GM21619 (cell line): ENCODE results near the gene GYPB.
"Not testable (repeated sequence)": the region's sequence is repeated elsewhere in the genome, so short reads cannot be mapped to it uniquely, and the experiment has no call there.

ENCODE experiments used
- ATAC-seq: cut with Tn5 transposase; IDR thresholded peaks from one replicate; pipeline ENCODE4 v1.9.1; 2021; ENCODE audit not compliant: unreplicated experiment

GYPB gene

GRCh38 chr4:144019277-144019676 is at the start of gene GYPB:
GYPB (minus strand) TSS chr4:144019380; CDS start chr4:144019287, 93 bp downstream.
- not testable (repeated sequence) for ATAC-seq

DNA sequence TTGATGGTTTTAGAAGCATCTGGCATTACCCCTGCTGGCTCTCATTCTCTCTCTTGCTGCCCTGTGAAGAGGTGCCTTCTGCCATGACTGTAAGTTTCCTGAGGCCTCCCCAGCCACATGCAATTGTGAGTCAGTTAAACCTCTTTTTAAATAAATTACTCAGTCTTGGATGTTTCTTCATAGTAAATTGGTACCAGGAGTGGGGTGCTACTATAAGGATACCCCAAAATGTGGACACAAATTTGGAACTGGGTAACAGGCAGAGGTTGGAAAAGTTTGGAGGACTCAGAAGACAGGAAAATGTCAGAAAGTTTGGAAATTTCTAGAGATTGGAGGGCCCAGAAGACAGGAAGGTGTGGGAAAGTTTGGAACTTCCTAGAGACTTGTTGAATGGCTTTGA is 42.4 kb upstream of the GYPB start:
- ATAC-seq: not testable (repeated sequence)

GRCh38 chr4:144060234-144060859 is 41.2 kb upstream of the GYPB start:
- not testable (repeated sequence) for ATAC-seq

DNA sequence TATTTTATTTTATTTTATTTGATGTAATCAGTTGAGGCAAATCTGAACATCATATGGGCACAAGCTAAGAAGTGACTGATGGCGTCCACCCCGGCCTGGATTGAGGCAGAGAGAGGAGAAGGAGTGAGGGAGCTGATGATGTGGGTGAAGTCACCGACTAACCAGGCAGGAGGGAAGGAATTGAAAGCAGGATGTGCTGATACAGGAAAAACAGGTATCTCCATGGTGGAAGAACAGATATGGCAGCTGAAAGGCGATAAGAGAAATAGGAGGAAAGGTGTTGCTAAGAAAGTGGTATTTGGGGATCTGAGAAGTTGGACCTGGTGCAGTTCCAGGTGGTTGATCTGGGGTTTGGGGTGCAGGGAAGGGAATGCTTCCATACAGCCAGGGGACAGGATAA is 37.6 kb upstream of the GYPB start:
- ATAC-seq: no peak

DNA sequence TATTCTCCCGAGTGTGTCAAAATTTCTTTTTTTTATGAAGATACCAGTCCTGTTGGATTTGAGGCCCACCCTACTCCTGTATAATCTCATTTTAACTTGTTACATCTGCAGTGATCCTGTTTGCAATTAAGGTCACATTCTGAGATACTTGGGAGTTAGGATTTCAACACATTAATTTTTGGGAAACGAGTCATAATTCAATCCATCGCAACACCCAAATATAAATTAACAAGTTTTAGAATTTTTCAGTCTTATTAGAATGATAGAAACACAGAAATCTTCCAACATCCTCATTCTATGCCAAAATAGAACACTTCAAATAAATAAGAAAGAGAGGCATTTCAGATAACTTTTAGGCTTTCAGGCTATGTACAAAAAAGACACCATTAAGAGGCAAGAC is 36.2 kb upstream of the GYPB start:
- ATAC-seq: not testable (repeated sequence)

- not testable (repeated sequence) for ATAC-seq
Observed at GRCh38 chr4:144051494-144051893, 32.3 kb upstream of the GYPB start.

DNA sequence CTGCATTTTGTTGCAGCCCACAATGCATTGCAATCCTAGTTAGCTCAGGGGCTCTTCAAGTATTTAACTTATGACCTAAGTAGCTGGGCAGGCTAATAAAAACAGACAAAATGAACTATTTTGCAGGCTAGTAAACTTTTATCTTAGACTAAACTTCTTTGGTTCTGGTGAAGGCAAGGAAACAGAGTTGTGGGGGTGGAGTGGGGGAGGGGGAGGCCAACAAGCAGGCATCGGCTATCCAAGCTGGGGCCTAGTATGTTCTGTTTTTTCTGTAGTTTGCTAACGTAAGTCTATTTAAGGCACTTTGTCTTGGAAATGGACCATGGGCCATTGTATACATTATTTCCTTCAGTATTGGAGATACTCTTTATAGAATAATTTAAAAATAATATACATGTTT is 31.5 kb upstream of the GYPB start:
- not testable (repeated sequence) for ATAC-seq

GRCh38 chr4:144049495-144050424 is 30.6 kb upstream of the GYPB start:
- ATAC-seq: not testable (repeated sequence)

GRCh38 chr4:144044936-144045335 is 25.8 kb upstream of the GYPB start:
- ATAC-seq: not testable (repeated sequence)

DNA sequence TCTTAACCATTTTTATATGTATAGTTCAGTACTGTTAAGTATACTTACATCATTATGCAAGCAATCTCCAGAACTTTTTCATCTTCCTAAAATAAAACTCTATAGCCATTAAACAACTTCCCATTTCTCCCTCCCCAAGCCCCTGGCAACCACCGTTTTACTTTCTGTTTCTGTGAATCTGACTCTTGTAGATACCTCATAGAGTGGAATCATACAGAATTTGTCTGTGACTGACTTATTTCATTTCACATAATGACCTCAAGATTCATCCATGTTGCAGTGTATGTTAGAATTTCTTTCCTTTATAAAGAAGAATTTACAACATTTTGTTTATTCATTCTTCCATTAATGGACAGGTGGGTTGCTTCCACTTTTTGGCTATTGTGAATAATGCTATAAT is 13.4 kb upstream of the GYPB start:
- not testable (repeated sequence) for ATAC-seq

DNA sequence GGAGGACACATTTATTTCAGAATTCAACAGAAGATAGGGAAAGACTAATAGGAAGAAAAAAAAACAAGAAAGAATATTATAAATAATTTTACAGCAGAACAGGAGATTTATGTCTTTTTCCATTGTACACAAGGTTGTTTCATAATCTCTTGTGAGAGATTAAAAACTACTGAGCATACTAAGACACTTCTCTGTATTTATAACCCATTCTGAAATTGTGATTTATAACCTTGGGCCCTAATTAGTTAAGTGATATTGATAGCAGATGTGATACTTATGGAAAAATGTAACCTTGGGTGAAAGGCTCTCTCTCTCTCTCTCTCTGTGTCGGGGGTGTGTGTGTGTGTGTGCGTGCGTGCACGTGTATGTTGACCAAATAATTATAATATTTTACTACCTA is 12.7 kb upstream of the GYPB start:
- not testable (repeated sequence) for ATAC-seq

DNA sequence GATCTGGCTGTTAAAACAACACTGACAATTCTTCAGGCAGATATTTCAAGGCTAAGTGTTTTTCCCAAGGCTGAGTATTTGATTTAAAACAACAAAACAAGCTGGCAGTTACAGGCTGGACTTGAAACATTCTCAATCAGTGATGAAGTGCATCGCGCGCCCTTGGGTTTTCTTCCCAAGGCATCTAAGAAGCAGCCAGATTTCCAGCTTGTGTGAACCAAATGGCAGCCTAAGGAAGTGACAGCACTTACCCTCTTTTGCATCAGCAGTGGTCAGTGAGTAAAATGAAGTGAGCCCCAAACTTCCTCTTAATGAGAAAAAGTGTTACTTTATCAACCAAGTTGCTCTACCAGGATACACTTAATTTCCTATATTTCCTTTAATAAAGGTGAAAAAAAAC is 12.2 kb upstream of the GYPB start:
- ATAC-seq: not testable (repeated sequence)

DNA sequence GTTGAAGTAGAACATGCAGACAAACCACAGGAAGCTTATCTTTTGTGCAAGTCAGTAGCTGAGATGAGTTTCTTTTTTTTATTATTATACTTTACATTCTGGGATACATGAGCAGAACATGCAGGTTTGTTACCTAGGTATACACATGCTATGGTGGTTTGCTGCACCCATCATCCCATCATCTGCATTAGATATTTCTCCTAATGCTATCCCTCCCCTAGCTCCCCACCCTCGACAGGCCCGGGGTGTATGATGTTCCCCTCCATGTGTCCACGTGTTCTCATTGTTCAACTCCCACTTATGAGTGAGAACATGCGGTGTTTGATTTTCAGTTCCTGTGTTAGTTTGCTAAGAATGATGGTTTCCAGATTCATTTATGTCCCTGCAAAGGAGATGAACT is 11.5 kb upstream of the GYPB start:
- not testable (repeated sequence) for ATAC-seq

GRCh38 chr4:144026682-144027081 is 7.5 kb upstream of the GYPB start:
- ATAC-seq: not testable (repeated sequence)

- not testable (repeated sequence) for ATAC-seq
Observed at GRCh38 chr4:144024399-144025053, 5.3 kb upstream of the GYPB start.

GRCh38 chr4:144022772-144023400 is 3.7 kb upstream of the GYPB start:
- ATAC-seq: not testable (repeated sequence)

DNA sequence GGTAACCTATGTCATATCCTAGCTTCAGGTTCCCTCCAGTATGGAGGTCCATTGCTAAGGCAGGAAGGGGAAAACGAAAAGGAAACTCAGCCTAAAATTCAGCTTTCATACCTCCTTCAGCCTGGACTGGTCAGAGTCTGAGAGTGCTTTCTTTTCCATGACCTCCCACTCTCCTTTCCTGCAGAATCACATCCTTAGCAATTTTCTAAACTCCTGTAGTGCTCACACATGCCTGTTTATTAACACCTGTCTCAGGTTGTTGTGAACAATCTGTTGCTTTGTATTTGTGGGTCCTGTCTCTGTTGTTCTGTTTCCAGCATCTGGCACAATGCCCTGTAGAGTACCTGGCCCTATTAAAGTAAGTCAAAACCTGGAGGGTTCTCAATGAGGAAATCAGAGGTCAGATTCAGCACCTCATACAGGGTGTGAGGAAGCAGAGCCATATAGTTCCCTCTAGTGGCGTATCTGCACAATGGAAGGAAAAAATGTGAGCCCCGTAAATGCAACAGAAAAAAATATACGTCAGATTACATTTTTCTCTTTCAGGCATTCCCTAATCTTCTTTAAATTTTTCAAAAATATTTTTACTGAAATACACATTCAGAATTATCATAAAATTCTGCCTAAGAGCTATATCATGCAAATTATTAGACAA is 2.3 kb upstream of the GYPB start:
- peak; percentile 86 for ATAC-seq

- not testable (repeated sequence) for ATAC-seq
Observed at GRCh38 chr4:144018223-144019000, 768 bp downstream of the GYPB start.

DNA sequence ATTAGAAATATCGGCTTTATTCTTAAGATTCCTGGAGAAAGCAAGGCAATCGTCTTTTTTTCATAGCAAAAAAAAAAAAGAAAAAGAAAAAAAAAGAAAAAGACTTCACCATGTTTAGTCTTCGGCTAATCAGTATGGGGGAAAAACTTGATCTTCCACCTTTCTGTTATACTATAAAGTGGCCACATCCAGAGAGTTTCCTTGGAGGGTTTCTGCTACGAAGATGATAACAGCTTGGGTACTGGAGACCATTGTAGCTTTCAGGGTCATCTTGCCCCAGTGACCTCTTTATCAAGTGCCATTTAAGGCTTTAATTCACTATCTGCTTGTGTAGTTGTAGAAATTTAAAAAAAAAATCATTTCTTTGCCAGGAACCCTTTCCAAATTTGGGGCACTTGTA is 1.9 kb downstream of the GYPB start:
- ATAC-seq: not testable (repeated sequence)
